ENCODE measurements around the gene UBC.

DNA sequence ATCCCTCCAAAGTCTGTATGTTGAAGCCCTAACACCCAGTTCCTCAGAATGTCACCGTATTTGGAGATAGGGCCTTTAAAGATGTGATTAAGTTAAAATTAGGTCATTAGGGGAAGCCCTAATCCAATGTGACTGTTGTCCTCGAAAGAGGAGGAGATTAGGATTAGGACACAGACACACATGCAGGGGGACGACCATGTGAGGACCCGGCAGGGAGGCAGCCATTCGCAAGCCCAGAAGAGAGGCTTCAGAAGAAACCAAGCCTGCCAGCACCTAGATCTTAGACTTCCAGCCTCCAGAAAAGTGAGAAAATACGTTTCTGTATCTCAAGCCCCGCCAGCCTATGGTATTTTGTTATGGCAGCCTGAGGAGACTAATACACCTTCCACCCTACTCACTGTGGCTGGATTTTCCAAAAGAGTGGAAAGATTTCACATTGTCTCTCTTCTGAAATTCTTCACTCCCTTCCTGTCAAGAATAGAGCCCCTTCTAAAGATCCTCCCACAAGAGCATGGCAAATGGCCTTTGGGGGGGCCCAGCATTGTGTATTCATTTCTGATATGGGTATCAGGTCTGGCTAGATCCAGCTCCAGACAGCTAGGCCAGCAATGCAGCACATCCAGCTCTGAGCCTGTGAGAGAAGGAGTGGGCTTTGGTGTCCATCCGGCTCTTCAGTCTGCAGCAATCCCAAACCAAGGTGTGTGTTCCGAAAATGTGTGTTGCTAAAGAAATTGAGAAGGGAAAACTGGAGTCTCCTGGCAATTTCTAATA is 15.4 kb upstream of the UBC start:
- TF ChIP-seq, protein P1, sequence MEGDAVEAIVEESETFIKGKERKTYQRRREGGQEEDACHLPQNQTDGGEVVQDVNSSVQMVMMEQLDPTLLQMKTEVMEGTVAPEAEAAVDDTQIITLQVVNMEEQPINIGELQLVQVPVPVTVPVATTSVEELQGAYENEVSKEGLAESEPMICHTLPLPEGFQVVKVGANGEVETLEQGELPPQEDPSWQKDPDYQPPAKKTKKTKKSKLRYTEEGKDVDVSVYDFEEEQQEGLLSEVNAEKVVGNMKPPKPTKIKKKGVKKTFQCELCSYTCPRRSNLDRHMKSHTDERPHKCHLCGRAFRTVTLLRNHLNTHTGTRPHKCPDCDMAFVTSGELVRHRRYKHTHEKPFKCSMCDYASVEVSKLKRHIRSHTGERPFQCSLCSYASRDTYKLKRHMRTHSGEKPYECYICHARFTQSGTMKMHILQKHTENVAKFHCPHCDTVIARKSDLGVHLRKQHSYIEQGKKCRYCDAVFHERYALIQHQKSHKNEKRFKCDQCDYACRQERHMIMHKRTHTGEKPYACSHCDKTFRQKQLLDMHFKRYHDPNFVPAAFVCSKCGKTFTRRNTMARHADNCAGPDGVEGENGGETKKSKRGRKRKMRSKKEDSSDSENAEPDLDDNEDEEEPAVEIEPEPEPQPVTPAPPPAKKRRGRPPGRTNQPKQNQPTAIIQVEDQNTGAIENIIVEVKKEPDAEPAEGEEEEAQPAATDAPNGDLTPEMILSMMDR (IDR thresholded peaks at IDR 0.05; ENCODE audit: insufficient read depth, low read depth, low read length), result no peak
- no peak for TF ChIP-seq EZH2 (IDR thresholded peaks at IDR 0.05; ENCODE audit: insufficient read depth, low read length)
